HepG2 (cell line): ENCODE results near the gene PIEZO2. TPM values are rescaled to one million over a fixed set of nuclear protein-coding genes. Genes with fewer than 3 reads are reported as not detected.
A peak's percentile ranks its signal among the peaks of the same experiment; 100 is the strongest.

ENCODE experiments used
- ATAC-seq: fragments of 200-7000 bp; cut with Tn5 transposase; 3 replicates; pipeline ENCODE4 v1.9.1; 2020; ENCODE audit warnings: mild to moderate bottlenecking, moderate library complexity
- BruUV-seq: library from RNA; stranded (reverse); fragments of 400-500 nt; replicated peaks from 2 replicates; lab custom pipeline; 2021; lab: Mats Ljungman, UMichigan
- CTCF ChIA-PET: fragments of 300-600 bp; formaldehyde crosslinking; extraction: SDS; loops from one replicate; lab custom pipeline; 2021; ENCODE audit warnings: low total read pairs, inconsistent platforms, low intra/inter-chr PET ratio; lab: Yijun Ruan, JAX
- POLR2A ChIA-PET: fragments of 350-600 bp; sonication (Branson Sonifier 250); formaldehyde crosslinking; loops from one replicate; lab custom pipeline; 2020; ENCODE audit warnings: antibody characterized with exemption, inconsistent platforms; lab: Yijun Ruan, JAX
- DNase-seq: peaks from one replicate; pipeline ENCODE4 v3.0.0-alpha.2; 2015; ENCODE audit warnings: low spot score
- FAIRE-seq: peaks from 3 replicates; lab custom pipeline; 2011; peaks lifted over from hg19 to GRCh38; lab: Jason Lieb, UNC
- H2AFZ ChIP-seq: one replicate; pipeline ENCODE4 v1.6.1; 2011; ENCODE audit warnings: low read length, inconsistent platforms
- H3K27ac ChIP-seq: fragments of 300-600 bp; 3 replicates; pipeline ENCODE4 v1.8.0; 2011; ENCODE audit warnings: mixed run types, mild to moderate bottlenecking, mixed read lengths, low read length, inconsistent platforms; ENCODE audit not compliant: insufficient read depth; ENCODE audit errors: extremely low read length
- H3K27me3 ChIP-seq, 2 experiments: fragments of 200-600 bp in 1 of 2; 2 replicates in 1 of 2; 3 replicates in 1 of 2; pipeline versions ENCODE4 v1.6.0 to v1.8.0; 2011; ENCODE audit warnings: low read length in 2 of 2, mild to moderate bottlenecking in 2 of 2, moderate library complexity in 2 of 2, inconsistent platforms in 1 of 2; ENCODE audit not compliant: insufficient read depth in 2 of 2, control insufficient read depth in 1 of 2
- H3K36me3 ChIP-seq, 2 experiments: fragments of 200-600 bp in 1 of 2; replicated peaks in 1 of 2; 2 replicates in 1 of 2; 3 replicates in 1 of 2; pipeline versions ENCODE4 v1.5.1 to v1.8.0; 2011; ENCODE audit warnings: low read length in 2 of 2, inconsistent platforms in 1 of 2; ENCODE audit not compliant: insufficient read depth in 2 of 2, control insufficient read depth in 1 of 2
- H3K4me1 ChIP-seq: 2 replicates; pipeline ENCODE4 v1.5.1; 2012; ENCODE audit warnings: low read length, inconsistent platforms; ENCODE audit not compliant: insufficient read depth
- H3K4me2 ChIP-seq: 2 replicates; pipeline ENCODE4 v1.6.0; 2011; ENCODE audit warnings: low read depth, low read length, inconsistent platforms
- H3K4me3 ChIP-seq, 3 experiments: fragments of 200-600 bp in 1 of 3; sonication (generic), shearing (Covaris generic) in 1 of 3; replicated peaks in 1 of 3; 2 replicates each; pipeline ENCODE4 v1.5.1; 2011 to 2016; ENCODE audit warnings: low read length in 3 of 3, inconsistent platforms in 2 of 3, low read depth in 2 of 3, mild to moderate bottlenecking in 2 of 3, control low read depth in 1 of 3, mixed read lengths in 1 of 3; ENCODE audit not compliant: insufficient read depth in 1 of 3
- H3K79me2 ChIP-seq: one replicate; pipeline ENCODE4 v1.6.1; 2011; ENCODE audit warnings: low read length, inconsistent platforms; ENCODE audit not compliant: insufficient read depth
- H3K9ac ChIP-seq: 2 replicates; pipeline ENCODE4 v1.6.0; 2011; ENCODE audit warnings: mild to moderate bottlenecking, low read depth, low read length, inconsistent platforms; ENCODE audit not compliant: insufficient read depth
- H3K9me3 ChIP-seq: 2 replicates; pipeline ENCODE4 v1.5.1; 2012; ENCODE audit warnings: mild to moderate bottlenecking, low read length
- H4K20me1 ChIP-seq: 2 replicates; pipeline ENCODE4 v1.6.0; 2011; ENCODE audit warnings: inconsistent platforms, mild to moderate bottlenecking, low read length, moderate library complexity; ENCODE audit not compliant: insufficient read depth
- EED ChIP-seq: sonication (generic); formaldehyde crosslinking; IDR thresholded peaks from 2 replicates; pipeline ENCODE4 v1.5.0; 2020; ENCODE audit warnings: mild to moderate bottlenecking, missing genetic modification reagents
- GABPB1 ChIP-seq: IDR thresholded peaks from 2 replicates; pipeline ENCODE4 v1.6.1; 2016; ENCODE audit warnings: mild to moderate bottlenecking, missing genetic modification reagents, moderate library complexity, missing compliant biosample characterization
- TBP ChIP-seq: sonication (generic); formaldehyde crosslinking; IDR thresholded peaks from 2 replicates; pipeline ENCODE4 v1.5.0; 2020; ENCODE audit warnings: missing genetic modification reagents
- ZBTB38 ChIP-seq: sonication (generic); formaldehyde crosslinking; IDR thresholded peaks from 2 replicates; pipeline ENCODE4 v1.5.1; 2020; ENCODE audit warnings: mild to moderate bottlenecking, missing genetic modification reagents
- ZNF598 ChIP-seq: sonication (generic); formaldehyde crosslinking; IDR thresholded peaks from 2 replicates; pipeline ENCODE4 v1.5.1; 2020; ENCODE audit warnings: mild to moderate bottlenecking, missing genetic modification reagents, borderline replicate concordance
- ZNF883 ChIP-seq: sonication (generic); formaldehyde crosslinking; IDR thresholded peaks from 2 replicates; pipeline ENCODE4 v1.5.1; 2020; ENCODE audit warnings: mild to moderate bottlenecking, missing genetic modification reagents; ENCODE audit errors: not compliant biosample characterization
- WGBS: methylation state at CpG from one replicate; pipeline ENCODE4 v1.1.6; 2017; ENCODE audit warnings: low lambda C conversion rate; 5-methylcytosine and 5-hydroxymethylcytosine counted together
- in situ Hi-C: cut with HindIII; loops from 2 replicates; pipeline ENCODE4 v1.10.0; 2017; ENCODE audit warnings: low pct_unique_long_range_greater_than_20kb; ENCODE audit not compliant: extremely low pct_ligation_motif_present
- intact Hi-C: fragments of 100-400 bp; cut with micrococcal nuclease; formaldehyde crosslinking; loops from one replicate; pipeline ENCODE4 v1.10.0; 2022; ENCODE audit not compliant: unreplicated experiment
- polyA plus RNA-seq, 8 experiments: library from polyadenylated mRNA; depleted of rRNA in 3 of 8; stranded (reverse) in 7 of 8; unstranded in 1 of 8; fragments of >200 nt; fragmentation: Illumina TruSeq in 4 of 8; extraction: Trizol in 4 of 8; gene quantifications; 2 replicates each; pipeline versions ENCODE4 v1.2.1 to v1.2.3, GENCODE V29; 2011 to 2016; ENCODE audit warnings: low read depth in 4 of 8, missing spikeins in 1 of 8, mixed read lengths in 1 of 8; ENCODE audit not compliant: insufficient read depth in 1 of 8
- total RNA-seq, 5 experiments: library from RNA; depleted of rRNA; stranded (reverse); fragments of >200 nt; fragmentation: Illumina TruSeq; extraction: Trizol; gene quantifications; 2 replicates each; pipeline ENCODE4 v1.2.3, GENCODE V29; 2016; ENCODE audit warnings: low read depth in 1 of 5
- TF ChIP-seq, protein P1 (sequence below): sonication (generic); formaldehyde crosslinking; IDR thresholded peaks from 2 replicates; pipeline ENCODE4 v1.5.1; 2020; ENCODE audit warnings: mild to moderate bottlenecking, missing genetic modification reagents, moderate library complexity
- TF ChIP-seq, protein P2 (sequence below): sonication (generic); formaldehyde crosslinking; IDR thresholded peaks from 2 replicates; pipeline ENCODE4 v1.9.0; 2022; ENCODE audit warnings: missing genetic modification reagents, mild to moderate bottlenecking, borderline replicate concordance

PIEZO2 gene
- total and polyA plus RNA-seq, 2 of the 13 experiments (the other 11 are each of a cell fraction or from before 2014, with no cell fraction given) = 15.2 to 27.2 TPM

DNA sequence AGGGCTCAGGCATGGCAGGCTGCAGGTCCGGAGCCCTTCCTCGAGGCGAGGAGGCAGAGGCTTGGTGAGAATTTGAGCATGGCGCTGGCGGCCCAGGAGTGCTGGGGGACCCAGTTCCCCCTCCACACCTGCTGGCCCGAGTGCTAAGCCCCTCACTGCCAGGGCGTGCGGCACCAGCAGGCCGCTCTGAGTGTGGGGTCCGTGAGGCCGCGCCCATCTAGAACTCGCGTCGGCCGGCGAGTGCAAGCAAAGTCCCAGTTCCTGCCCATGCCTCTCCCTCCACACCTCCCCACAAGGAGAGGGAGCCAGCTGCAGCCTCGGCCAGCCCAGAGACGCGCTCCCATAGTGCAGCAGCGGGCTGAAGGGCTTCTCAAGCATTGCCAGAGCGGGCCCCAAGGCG, 233.0 kb downstream of the PIEZO2 start:
- CTCF ChIA-PET = no interaction called here
- Histone ChIP-seq H2AFZ (no peak overlapping the region), H3K9ac (0 out of 2 replicates have a peak overlapping the region, but pooled peaks have one; percentile 15), H3K36me3 (no peaks in the 10 kb centered on the region), H3K27me3 (no peaks in the 10 kb centered on the region), H3K27ac (peak overlapping the region; percentile 48), H4K20me1 (no peaks in the 10 kb centered on the region), H3K4me2 (no peak overlapping the region; the same call in 1 of the 2 replicates)
- in situ Hi-C loops = loop anchor here (10.0 kb wide), 1 partner anchor 62 kb away; no protein-coding TSS in a partner anchor
- ATAC-seq (no peak), DNase-seq (no peak), FAIRE-seq (no peak)
- POLR2A ChIA-PET = no interaction called here
- WGBS = 87% methylated on average over 12 of the region's 23 CpGs
- BruUV-seq = no TSS peak
- TF ChIP-seq, protein P1, sequence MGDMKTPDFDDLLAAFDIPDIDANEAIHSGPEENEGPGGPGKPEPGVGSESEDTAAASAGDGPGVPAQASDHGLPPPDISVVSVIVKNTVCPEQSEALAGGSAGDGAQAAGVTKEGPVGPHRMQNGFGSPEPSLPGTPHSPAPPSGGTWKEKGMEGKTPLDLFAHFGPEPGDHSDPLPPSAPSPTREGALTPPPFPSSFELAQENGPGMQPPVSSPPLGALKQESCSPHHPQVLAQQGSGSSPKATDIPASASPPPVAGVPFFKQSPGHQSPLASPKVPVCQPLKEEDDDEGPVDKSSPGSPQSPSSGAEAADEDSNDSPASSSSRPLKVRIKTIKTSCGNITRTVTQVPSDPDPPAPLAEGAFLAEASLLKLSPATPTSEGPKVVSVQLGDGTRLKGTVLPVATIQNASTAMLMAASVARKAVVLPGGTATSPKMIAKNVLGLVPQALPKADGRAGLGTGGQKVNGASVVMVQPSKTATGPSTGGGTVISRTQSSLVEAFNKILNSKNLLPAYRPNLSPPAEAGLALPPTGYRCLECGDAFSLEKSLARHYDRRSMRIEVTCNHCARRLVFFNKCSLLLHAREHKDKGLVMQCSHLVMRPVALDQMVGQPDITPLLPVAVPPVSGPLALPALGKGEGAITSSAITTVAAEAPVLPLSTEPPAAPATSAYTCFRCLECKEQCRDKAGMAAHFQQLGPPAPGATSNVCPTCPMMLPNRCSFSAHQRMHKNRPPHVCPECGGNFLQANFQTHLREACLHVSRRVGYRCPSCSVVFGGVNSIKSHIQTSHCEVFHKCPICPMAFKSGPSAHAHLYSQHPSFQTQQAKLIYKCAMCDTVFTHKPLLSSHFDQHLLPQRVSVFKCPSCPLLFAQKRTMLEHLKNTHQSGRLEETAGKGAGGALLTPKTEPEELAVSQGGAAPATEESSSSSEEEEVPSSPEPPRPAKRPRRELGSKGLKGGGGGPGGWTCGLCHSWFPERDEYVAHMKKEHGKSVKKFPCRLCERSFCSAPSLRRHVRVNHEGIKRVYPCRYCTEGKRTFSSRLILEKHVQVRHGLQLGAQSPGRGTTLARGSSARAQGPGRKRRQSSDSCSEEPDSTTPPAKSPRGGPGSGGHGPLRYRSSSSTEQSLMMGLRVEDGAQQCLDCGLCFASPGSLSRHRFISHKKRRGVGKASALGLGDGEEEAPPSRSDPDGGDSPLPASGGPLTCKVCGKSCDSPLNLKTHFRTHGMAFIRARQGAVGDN (CRISPR knock-in tag) = peak; percentile 62; the same call in 1 of the 2 replicates
- peak; percentile 13; the same call in 1 of the 2 replicates for TF ChIP-seq GABPB1
- peak; percentile 34; the same call in 1 of the 2 replicates for TF ChIP-seq ZNF598 (CRISPR knock-in tag)
- TF ChIP-seq, protein P2, sequence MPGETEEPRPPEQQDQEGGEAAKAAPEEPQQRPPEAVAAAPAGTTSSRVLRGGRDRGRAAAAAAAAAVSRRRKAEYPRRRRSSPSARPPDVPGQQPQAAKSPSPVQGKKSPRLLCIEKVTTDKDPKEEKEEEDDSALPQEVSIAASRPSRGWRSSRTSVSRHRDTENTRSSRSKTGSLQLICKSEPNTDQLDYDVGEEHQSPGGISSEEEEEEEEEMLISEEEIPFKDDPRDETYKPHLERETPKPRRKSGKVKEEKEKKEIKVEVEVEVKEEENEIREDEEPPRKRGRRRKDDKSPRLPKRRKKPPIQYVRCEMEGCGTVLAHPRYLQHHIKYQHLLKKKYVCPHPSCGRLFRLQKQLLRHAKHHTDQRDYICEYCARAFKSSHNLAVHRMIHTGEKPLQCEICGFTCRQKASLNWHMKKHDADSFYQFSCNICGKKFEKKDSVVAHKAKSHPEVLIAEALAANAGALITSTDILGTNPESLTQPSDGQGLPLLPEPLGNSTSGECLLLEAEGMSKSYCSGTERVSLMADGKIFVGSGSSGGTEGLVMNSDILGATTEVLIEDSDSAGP (CRISPR knock-in tag) = peak; percentile 52; the same call in 1 of the 2 replicates
- TF ChIP-seq EED (CRISPR knock-in tag) = no peak
- TF ChIP-seq ZNF883 (CRISPR knock-in tag) = peak; percentile 27
- TF ChIP-seq TBP (CRISPR knock-in tag) = no peak
- peak; percentile 83; the same call in 1 of the 2 replicates for TF ChIP-seq ZBTB38 (CRISPR knock-in tag)
- TF ChIP-seq, all 625 proteins: peak for 6
- Histone ChIP-seq H3K4me1 (peaks cover 61% of the 10 kb centered on the region), H3K4me3 (no peak overlapping the region), H3K79me2 (no peaks in the 10 kb centered on the region), H3K9me3 (no peaks in the 10 kb centered on the region)
- intact Hi-C loops = no loop called here
